ENCODE results near the gene TNNI2.

- TF ChIP-seq CTCF (conservative IDR thresholded peaks at IDR 0.05) (no peak), EZH2 (IDR thresholded peaks at IDR 0.05; ENCODE audit: low read depth) (no peak)
These were observed 21.3 kb upstream of the TNNI2 start for GRCh38 chr11:1817511-1817910.

All from PC-9 (cell line).